Activated CD8-positive, alpha-beta memory T cell treated with anti-CD3 and anti-CD28 coated beads, Interleukin-2, amount 50 U/mL, for 1 hour (primary cell): ENCODE results near the gene HTR2B.
"Not testable (repeated sequence)": the region's sequence is repeated elsewhere in the genome, so short reads cannot be mapped to it uniquely, and the experiment has no call there.

Source experiments
- DNase-seq: peaks from one replicate; pipeline ENCODE4 v3.0.0-alpha.2; 2020; ENCODE audit errors: extremely low read depth

HTR2B gene

GRCh38 chr2:231093933-231094332, 30.9 kb downstream of the HTR2B start:
- DNase-seq: no peak

DNA sequence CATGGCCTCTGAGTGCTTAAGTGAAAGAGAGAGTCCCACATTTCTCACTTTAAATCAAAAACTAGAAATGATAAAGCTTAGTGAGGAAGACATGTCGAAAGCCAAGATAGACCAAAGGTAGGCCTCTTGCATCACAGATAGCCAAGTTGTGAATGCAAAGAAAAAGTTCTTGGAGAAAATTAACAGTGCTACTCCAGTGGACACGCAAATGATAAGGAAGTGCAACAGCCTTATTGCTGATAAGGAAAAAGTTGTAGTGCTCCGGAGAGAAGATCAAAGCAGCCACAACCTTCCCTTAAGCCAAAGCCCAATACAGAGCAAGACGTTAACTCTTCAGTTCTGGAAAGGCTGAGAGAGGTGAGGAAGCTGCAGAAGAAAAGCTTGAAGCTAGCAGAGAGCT, 36.1 kb downstream of the HTR2B start:
- no peak for DNase-seq

GRCh38 chr2:231084565-231084964, 40.3 kb downstream of the HTR2B start:
- no peak for DNase-seq

- DNase-seq: no peak
These were observed 55.3 kb downstream of the HTR2B start for GRCh38 chr2:231069379-231070054.

DNA sequence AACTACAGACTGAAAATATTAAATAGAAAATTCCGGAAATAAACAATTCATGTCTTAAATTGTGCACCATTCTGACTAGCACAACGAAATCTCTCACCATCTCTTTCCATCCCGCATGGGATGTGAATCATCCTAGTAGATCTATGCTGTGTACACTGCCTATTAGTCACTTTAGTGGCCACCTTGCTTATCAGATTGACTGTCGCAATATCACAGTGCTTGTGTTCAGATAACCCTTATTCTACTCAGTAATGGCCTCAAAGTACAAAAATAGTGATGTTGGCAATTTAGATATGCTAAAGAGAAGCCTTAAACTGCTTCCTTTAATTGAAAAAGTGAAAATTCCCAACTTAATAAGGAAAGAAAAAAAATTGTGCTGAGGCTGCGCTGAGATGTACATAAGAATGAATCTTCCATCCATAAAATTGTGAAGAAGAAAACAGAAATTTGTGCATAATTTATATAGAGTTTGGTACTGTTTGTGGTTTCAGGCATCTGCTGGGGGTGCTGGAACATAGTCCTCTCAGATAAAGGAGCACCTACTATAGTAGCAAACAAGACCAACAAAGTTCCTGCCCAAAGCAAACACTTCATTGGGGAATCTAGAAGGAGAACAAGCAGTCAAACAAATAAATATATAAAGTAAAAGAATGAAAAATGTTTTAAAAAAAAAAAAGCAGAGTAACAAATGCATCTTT, 56.2 kb downstream of the HTR2B start:
- DNase-seq: no peak

GRCh38 chr2:231067531-231067930, 57.3 kb downstream of the HTR2B start:
- DNase-seq: not testable (repeated sequence)

DNA sequence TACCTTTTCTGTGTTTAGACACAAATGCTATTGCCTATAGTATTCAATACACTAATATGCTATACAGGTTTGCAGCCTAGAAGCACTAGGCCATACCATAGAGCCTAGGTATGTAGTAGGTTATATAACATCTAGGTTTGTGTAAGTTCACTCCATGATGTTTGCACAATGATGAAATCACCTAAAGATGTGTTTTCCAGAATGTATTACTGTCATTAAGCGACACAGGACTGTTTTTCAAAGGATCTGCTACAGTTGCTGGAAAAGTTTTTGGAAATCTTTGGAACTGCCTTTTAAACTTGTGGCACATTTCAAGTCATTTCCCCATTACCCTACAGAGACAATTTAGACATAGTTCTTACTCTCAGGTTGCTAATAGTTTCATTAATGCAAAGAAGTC, 58.9 kb downstream of the HTR2B start:
- no peak for DNase-seq

GRCh38 chr2:231063347-231063746, 61.5 kb downstream of the HTR2B start:
- DNase-seq: no peak

- DNase-seq: no peak
These were observed 62.1 kb downstream of the HTR2B start for GRCh38 chr2:231062776-231063175.

DNA sequence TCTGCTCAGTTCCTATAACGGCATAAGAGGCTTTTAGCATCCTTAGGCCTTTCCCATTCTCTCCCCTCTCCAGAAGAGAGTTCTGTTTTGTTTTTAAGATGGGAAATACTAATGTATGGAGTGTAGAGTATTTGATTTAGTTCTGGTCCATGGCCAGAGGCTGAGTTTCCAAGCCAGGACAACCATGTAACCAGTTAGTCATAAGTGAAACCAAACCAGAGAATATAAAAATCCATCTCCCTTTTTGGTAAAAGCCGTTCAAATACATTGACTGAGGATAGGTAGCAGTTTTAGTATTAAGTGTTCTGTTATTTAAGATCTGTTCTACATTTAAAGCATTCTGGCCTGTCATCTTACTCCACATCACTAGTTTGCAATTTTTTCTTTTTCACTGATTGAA, 65.1 kb downstream of the HTR2B start:
- DNase-seq: no peak

DNA sequence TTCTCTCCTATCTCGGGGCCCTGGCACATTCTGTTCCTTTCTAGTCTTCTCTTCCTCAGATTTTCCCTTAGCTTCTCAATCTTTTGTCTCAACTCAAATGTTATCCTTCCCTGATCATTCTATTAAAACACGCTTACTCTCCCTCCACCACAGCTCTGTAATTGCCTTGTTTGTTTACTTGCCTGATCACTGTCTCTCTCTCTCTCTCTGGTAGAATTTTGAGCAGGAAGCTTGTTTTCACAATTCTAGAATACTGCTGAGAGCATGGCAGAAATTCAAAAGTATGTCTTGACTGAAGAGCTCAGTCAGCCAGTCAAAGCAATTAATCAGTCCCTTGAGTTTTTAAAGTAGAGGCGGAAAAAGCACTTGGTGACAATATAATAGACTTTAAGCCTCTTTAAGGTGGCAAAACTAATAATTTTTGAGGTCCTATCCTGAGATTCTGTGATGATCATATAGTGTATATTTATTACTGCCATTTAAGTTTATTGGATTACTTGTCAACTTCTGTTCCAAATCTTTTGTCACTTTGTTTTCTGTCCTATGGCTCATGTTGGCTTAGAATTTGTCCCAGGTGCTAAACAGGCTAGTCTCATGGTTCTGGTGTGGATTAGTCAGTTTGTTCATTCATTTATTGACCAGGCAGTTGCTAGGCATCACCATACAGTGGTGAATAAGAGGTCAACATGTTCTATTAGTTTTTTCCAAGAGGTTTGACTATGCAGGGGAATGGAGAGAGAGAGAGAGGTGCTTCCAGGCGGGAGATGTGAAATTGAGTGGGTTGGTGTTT, 65.9 kb downstream of the HTR2B start:
- DNase-seq: no peak
